ENCODE measurements around the gene MAML2.

The MAML2 gene

GRCh38 chr11:96223083-96223482, 119.9 kb downstream of the MAML2 start:
- no peak for DNase-seq (ENCODE audit: low spot score)

GRCh38 chr11:96222102-96222501, 120.9 kb downstream of the MAML2 start:
- in situ Hi-C loops (cut with MboI; ENCODE audit: low pct_unique_long_range_greater_than_20kb, low sequenced_read_pairs, unreplicated experiment) = no loop called here
- no peak for TF ChIP-seq CTCF (IDR thresholded peaks at IDR 0.05; ENCODE audit: extremely low read depth, insufficient read depth, missing control alignments)
- no peak for DNase-seq (ENCODE audit: low spot score)

More at GRCh38 chr11:96223083-96223482, 119.9 kb downstream of the MAML2 start:
- in situ Hi-C loops (cut with MboI; ENCODE audit: low pct_unique_long_range_greater_than_20kb, low sequenced_read_pairs, unreplicated experiment) = no loop called here
- no peak for TF ChIP-seq CTCF (IDR thresholded peaks at IDR 0.05; ENCODE audit: extremely low read depth, insufficient read depth, missing control alignments)

- in situ Hi-C loops (cut with MboI; ENCODE audit: low pct_unique_long_range_greater_than_20kb, low sequenced_read_pairs, unreplicated experiment) = no loop called here
- no peak for TF ChIP-seq CTCF (IDR thresholded peaks at IDR 0.05; ENCODE audit: extremely low read depth, insufficient read depth, missing control alignments)
- no peak for DNase-seq (ENCODE audit: low spot score)
Measured at GRCh38 chr11:96221244-96222070, 121.5 kb downstream of the MAML2 start.

GRCh38 chr11:96219981-96220623, 122.9 kb downstream of the MAML2 start:
- in situ Hi-C loops (cut with MboI; ENCODE audit: low pct_unique_long_range_greater_than_20kb, low sequenced_read_pairs, unreplicated experiment) = no loop called here
- no peak for DNase-seq (ENCODE audit: low spot score)
- no peak for TF ChIP-seq CTCF (IDR thresholded peaks at IDR 0.05; ENCODE audit: extremely low read depth, insufficient read depth, missing control alignments)

- no peak for TF ChIP-seq CTCF (IDR thresholded peaks at IDR 0.05; ENCODE audit: extremely low read depth, insufficient read depth, missing control alignments)
- no peak for DNase-seq (ENCODE audit: low spot score)
- in situ Hi-C loops (cut with MboI; ENCODE audit: low pct_unique_long_range_greater_than_20kb, low sequenced_read_pairs, unreplicated experiment) = no loop called here
Measured at GRCh38 chr11:96218901-96219300, 124.1 kb downstream of the MAML2 start.

- in situ Hi-C loops (cut with MboI; ENCODE audit: low pct_unique_long_range_greater_than_20kb, low sequenced_read_pairs, unreplicated experiment) = no loop called here
- no peak for DNase-seq (ENCODE audit: low spot score)
- TF ChIP-seq CTCF (IDR thresholded peaks at IDR 0.05; ENCODE audit: extremely low read depth, insufficient read depth, missing control alignments) = no peak
Measured at GRCh38 chr11:96218006-96218405, 125.0 kb downstream of the MAML2 start.

Measured in GM13977 (cell line).